Activated T-helper 1 cell treated with anti-CD3 and anti-CD28 coated beads, Interleukin-12 subunit alpha, Interleukin-12 subunit beta, Interleukin-2, Interleukin-4 antibody, amounts not matched to agents 30 ng/mL and 10 ng/mL and 1 ng/mL, durations not matched to agents 14 hours and 24 hours and 36 hours (primary cell): ENCODE results near the gene C2CD2L. TPM values are rescaled to one million over a fixed set of nuclear protein-coding genes. Genes with fewer than 3 reads are reported as not detected.

Experiments
- DNase-seq: peaks from one replicate; pipeline ENCODE4 v3.0.0; 2021; ENCODE audit warnings: low spot score
- H3K27ac Mint-ChIP-seq: one replicate; pipeline ENCODE4 v1.8.0; 2021; ENCODE audit warnings: mild to moderate bottlenecking, mixed read lengths
- H3K27me3 Mint-ChIP-seq: one replicate; pipeline ENCODE4 v1.8.0; 2022; ENCODE audit warnings: mild to moderate bottlenecking, moderate library complexity, mixed read lengths; ENCODE audit not compliant: insufficient read depth
- H3K36me3 Mint-ChIP-seq: one replicate; pipeline ENCODE4 v1.8.0; 2021; ENCODE audit warnings: low read depth, mixed read lengths
- H3K4me1 Mint-ChIP-seq: one replicate; pipeline ENCODE4 v1.8.0; 2021; ENCODE audit warnings: low read depth, mixed read lengths
- H3K4me3 Mint-ChIP-seq: one replicate; pipeline ENCODE4 v1.8.0; 2021; ENCODE audit warnings: mild to moderate bottlenecking, moderate library complexity, mixed read lengths
- H3K9me3 Mint-ChIP-seq: one replicate; pipeline ENCODE4 v1.8.0; 2021; ENCODE audit warnings: mixed read lengths
- intact Hi-C: fragments of 100-400 bp; cut with micrococcal nuclease; formaldehyde crosslinking; loops from one replicate; pipeline ENCODE4 v1.15.1; 2024
- total RNA-seq: library from RNA; stranded (reverse); gene quantifications from 2 replicates; pipeline ENCODE4 v1.2.3, GENCODE V29; 2022

The C2CD2L gene
- total RNA-seq, 1 donor from 2014 or later, result 38.2 TPM

DNA sequence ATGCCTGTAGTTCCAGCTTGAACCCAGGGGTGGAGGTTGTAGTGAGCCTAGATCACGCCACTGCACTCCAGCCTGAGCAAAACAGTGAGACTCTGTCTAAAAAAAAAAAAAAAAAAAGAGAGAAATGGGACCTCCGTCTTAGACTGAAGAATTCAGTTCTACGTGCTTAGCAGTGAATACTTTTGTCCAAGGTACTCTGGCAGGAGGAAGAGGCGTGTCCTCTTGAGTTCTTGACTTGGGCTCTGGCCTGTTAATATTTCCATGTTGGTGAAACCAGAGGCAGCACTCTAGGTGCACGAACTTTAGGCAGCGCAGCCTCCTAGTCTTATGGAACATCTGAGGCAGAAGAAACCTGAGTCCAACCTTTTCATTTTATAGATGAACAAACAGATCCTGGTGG is 20.0 kb upstream of the C2CD2L start:
- intact Hi-C loops, result no loop called here
- Mint-ChIP-seq H3K4me3 (peak overlapping the region; percentile 73), H3K27ac (no peak overlapping the region), H3K9me3 (no peaks in the 10 kb centered on the region), H3K4me1 (peaks cover 53% of the 10 kb centered on the region), H3K27me3 (no peaks in the 10 kb centered on the region), H3K36me3 (peaks cover 14% of the 10 kb centered on the region)
- DNase-seq, result no peak

GRCh38 chr11:119087747-119088241 is 19.4 kb upstream of the C2CD2L start:
- DNase-seq, result no peak
- H3K27ac Mint-ChIP-seq, result no peak overlapping the region
- peaks cover 19% of the 10 kb centered on the region for H3K36me3 Mint-ChIP-seq
- H3K4me1 Mint-ChIP-seq, result peaks cover 59% of the 10 kb centered on the region
- H3K27me3 Mint-ChIP-seq, result no peaks in the 10 kb centered on the region
- H3K9me3 Mint-ChIP-seq, result no peaks in the 10 kb centered on the region
- intact Hi-C loops, result no loop called here
- H3K4me3 Mint-ChIP-seq, result peak overlapping the region; percentile 73

GRCh38 chr11:119088406-119088805 is 18.7 kb upstream of the C2CD2L start:
- Mint-ChIP-seq H3K27ac (no peak overlapping the region), H3K4me3 (no peak overlapping the region), H3K36me3 (peaks cover 24% of the 10 kb centered on the region), H3K9me3 (no peaks in the 10 kb centered on the region), H3K4me1 (peaks cover 64% of the 10 kb centered on the region), H3K27me3 (no peaks in the 10 kb centered on the region)
- intact Hi-C loops, result no loop called here
- DNase-seq, result no peak

DNA sequence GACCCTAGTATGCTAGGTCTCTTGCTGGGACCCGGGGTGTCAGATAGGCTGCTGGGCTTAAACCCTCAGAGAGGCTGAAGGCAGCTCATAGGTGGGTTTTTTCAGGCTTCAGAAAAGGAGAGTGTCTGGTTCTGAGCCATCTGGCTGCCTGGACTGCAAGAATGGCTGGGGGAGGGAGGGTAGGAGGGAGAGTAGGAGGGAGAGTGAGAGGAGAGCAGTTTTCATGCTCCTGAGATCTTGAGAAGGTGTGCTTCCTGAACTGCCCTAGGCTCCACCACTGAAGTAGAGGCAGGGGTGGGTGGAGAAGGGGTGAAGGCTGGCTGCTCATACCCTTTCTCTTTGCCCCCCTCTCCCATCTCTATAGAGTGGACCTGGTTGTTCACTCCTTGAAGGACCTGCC is 17.8 kb upstream of the C2CD2L start:
- no peaks in the 10 kb centered on the region for H3K27me3 Mint-ChIP-seq
- H3K9me3 Mint-ChIP-seq, result no peaks in the 10 kb centered on the region
- H3K4me3 Mint-ChIP-seq, result no peak overlapping the region
- H3K27ac Mint-ChIP-seq, result no peak overlapping the region
- H3K36me3 Mint-ChIP-seq, result peaks cover 30% of the 10 kb centered on the region
- DNase-seq, result no peak
- H3K4me1 Mint-ChIP-seq, result peaks cover 70% of the 10 kb centered on the region
- intact Hi-C loops, result no loop called here

DNA sequence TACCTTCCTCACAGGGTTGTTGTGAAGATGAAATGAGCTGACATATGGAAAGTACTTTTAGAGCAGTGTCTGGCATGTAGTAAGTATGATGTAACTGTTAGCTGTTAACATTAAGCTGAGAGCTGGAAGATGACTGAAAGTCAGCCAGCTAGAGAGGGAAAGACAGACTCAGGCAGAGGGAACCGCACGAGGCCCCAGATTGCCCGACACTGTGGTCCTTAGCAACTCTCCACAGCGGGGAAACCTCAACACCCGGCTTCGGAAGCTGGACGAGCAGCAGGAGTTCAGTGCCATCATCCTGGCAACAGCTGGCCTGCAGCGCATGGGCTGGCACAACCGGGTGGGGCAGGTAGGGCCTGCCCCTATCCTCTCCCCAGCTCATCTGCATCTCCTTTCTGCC is 16.0 kb upstream of the C2CD2L start:
- peak overlapping the region; percentile 9 for H3K27ac Mint-ChIP-seq

DNA sequence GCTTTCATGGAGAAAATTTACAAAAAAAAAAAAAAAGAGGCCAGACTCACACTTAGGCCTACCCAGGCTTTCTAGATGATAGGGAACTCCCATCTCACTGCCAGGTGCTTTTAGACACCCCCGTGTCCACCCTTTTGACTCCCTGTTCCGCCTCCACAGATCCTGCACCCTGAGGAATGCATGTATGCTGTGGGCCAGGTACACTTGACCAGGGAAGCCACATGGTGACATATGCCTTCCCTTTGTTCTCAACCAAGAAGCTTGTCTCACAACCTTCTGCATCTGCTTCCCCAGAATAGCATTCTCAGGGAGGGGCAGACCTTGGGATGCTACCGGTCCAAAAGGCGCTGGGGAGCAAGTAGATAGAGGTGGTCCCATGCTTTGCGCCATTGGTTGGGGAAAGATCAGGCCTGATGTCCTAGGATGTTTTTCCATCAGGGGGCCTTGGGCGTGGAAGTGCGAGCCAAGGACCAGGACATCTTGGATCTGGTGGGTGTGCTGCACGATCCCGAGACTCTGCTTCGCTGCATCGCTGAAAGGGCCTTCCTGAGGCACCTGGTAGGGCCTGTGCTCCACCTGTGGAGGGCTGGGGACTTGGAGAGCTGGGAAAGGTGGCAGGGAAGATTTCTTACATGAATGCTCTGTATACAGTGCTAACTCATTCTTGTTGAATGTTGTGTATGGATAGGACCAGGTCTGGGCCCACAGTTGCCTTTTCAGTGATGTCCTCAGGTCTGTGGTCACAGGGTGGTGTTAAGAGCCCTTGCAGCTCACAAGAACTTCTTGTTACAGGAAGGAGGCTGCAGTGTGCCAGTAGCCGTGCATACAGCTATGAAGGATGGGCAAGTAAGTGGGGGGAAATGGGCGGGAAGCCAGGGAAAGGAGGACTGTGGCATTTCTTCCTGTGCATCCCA is 14.9 kb upstream of the C2CD2L start:
- peaks cover 44% of the 10 kb centered on the region for H3K36me3 Mint-ChIP-seq
- DNase-seq, result no peak
- peak overlapping the region; percentile 92 for H3K4me3 Mint-ChIP-seq
- H3K27ac Mint-ChIP-seq, result peak overlapping the region; percentile 11
- H3K9me3 Mint-ChIP-seq, result no peaks in the 10 kb centered on the region
- peaks cover 4% of the 10 kb centered on the region for H3K27me3 Mint-ChIP-seq
- intact Hi-C loops, result no loop called here
- peaks cover 67% of the 10 kb centered on the region for H3K4me1 Mint-ChIP-seq

More for the DNA sequence above, 16.0 kb upstream of the C2CD2L start:
- DNase-seq, result no peak
- no peaks in the 10 kb centered on the region for H3K9me3 Mint-ChIP-seq
- peaks cover 37% of the 10 kb centered on the region for H3K36me3 Mint-ChIP-seq
- intact Hi-C loops, result no loop called here
- H3K4me1 Mint-ChIP-seq, result peaks cover 66% of the 10 kb centered on the region
- H3K27me3 Mint-ChIP-seq, result peaks cover 4% of the 10 kb centered on the region
- H3K4me3 Mint-ChIP-seq, result no peak overlapping the region

DNA sequence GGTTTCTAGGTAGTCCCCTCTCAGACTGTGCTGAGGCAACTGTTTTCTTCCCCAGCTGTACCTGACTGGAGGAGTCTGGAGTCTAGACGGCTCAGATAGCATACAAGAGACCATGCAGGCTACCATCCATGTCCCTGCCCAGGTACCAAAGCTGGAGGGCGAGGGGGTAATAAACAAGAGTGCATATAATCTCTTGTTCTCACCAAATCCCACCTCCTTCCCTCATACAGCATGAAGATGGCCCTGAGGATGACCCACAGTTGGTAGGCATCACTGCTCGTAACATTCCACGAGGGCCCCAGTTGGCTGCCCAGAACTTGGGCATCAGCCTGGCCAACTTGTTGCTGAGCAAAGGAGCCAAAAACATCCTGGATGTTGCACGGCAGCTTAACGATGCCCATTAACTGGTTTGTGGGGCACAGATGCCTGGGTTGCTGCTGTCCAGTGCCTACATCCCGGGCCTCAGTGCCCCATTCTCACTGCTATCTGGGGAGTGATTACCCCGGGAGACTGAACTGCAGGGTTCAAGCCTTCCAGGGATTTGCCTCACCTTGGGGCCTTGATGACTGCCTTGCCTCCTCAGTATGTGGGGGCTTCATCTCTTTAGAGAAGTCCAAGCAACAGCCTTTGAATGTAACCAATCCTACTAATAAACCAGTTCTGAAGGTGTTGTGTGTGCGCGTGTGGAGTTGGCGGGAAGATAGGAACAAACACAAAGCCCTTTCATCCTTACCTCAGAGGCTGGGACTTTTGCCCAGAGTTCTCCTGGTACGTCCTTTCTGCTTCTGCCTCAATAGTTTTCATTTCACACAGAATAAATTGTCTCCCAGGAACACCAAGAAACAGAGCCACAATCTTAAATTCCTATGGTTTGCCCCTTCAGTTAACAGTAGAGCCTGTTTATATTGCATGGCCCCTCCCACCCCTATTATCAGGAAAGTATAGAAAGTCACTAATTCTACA is 14.0 kb upstream of the C2CD2L start:
- Mint-ChIP-seq H3K4me3 (peak overlapping the region; percentile 92), H3K36me3 (peaks cover 52% of the 10 kb centered on the region), H3K9me3 (no peaks in the 10 kb centered on the region), H3K27ac (peak overlapping the region; percentile 84), H3K27me3 (peaks cover 4% of the 10 kb centered on the region), H3K4me1 (peaks cover 58% of the 10 kb centered on the region)
- intact Hi-C loops, result no loop called here
- no peak for DNase-seq

DNA sequence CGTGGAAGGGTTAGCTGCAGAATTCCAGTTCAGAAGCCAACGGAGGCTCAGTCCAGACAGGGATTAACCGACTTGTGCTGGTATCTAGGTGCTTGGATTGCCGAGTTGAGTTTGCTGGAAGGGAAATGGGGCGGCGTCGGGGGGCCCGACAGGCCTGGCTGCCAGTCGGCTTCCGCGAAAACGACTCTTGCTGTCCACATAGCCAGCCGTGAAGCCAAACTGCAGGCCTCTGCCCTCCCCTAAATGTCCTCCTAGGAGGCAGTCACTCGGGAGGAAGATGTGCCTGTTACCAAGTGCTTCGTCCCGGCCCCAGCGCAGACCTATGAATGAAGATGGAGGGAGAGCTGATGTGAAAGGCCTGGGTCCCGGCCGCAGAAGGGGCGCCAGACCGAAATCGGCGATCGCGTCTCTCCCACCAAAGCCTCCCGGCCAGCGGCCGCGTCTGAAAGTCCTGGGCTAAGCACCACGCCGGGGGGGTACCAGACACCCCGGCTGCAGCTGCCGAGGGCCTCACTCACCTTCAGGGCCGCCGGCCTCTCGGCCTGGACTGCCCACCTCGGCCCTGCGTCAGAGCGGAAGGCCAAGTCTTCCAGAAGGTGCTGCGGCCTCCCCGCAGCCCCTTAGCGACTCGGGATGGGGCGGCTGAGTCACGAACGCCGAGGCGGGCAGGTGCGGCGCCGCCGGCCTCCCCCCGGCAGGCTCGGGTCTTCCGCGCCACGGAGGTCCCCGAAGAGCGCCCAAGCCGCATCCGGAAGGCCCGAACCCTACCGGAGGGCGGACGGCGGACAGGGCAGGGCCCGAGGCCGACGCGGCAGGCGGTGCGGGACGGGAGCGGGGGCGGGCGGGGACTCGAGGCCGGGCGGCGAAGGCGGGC is 13.0 kb upstream of the C2CD2L start:
- intact Hi-C loops, result loop anchor here (1.0 to 2.0 kb wide), 6 partner anchors 8 to 169 kb away; partner anchors contain the start of genes BCL9L, CENATAC, NLRX1 and SLC37A4
- H3K9me3 Mint-ChIP-seq, result no peaks in the 10 kb centered on the region
- H3K27ac Mint-ChIP-seq, result peak overlapping the region; percentile 91
- no peak for DNase-seq
- peaks cover 61% of the 10 kb centered on the region for H3K36me3 Mint-ChIP-seq
- H3K4me1 Mint-ChIP-seq, result peaks cover 55% of the 10 kb centered on the region
- H3K27me3 Mint-ChIP-seq, result peaks cover 4% of the 10 kb centered on the region
- H3K4me3 Mint-ChIP-seq, result peak overlapping the region; percentile 95

GRCh38 chr11:119094816-119095065 is 12.4 kb upstream of the C2CD2L start:
- H3K4me1 Mint-ChIP-seq, result peaks cover 54% of the 10 kb centered on the region
- intact Hi-C loops, result loop anchor here (1.0 to 5.0 kb wide), 14 partner anchors 8 to 240 kb away; partner anchors contain the start of genes BCL9L, C2CD2L, CENATAC and HINFP
- peak overlapping the region; percentile 91 for H3K27ac Mint-ChIP-seq
- peaks cover 62% of the 10 kb centered on the region for H3K36me3 Mint-ChIP-seq
- no peaks in the 10 kb centered on the region for H3K9me3 Mint-ChIP-seq
- DNase-seq, result peak; percentile 60
- peak overlapping the region; percentile 95 for H3K4me3 Mint-ChIP-seq
- peaks cover 4% of the 10 kb centered on the region for H3K27me3 Mint-ChIP-seq

DNA sequence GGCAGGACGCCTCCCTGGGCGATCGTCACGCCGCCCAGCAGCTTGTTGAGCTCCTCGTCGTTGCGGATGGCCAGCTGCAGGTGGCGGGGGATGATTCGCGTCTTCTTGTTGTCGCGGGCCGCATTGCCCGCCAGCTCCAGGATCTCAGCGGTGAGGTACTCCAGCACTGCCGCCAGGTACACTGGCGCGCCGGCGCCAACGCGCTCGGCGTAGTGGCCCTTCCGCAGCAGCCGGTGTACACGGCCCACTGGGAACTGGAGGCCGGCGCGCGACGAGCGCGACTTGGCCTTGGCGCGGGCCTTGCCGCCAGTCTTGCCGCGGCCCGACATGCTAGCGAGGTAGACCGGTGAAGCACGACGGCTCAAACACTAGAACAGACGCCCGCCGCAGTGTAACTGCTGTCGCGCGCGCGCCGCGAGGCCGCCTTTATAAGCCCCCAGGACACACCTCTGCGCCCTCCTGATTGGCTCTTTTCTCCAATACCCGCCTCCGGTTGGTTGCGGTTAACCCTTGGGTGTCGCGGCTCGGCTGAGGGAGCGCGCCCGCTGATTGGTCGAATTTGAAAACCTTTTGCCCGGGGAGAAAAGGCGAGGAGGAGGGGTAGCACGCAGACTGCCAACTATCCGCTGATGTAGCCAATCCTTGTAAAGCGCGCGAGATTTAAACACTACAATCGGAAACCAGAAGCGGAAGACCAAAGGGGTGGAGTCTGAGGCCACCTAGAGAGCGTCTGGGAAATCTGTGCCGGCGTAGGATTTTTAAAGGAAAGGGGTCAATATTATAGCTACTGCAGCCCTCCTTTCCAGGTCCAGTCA is 11.9 kb upstream of the C2CD2L start:
- Mint-ChIP-seq H3K27me3 (peaks cover 4% of the 10 kb centered on the region), H3K27ac (peak overlapping the region; percentile 91), H3K9me3 (no peaks in the 10 kb centered on the region), H3K4me1 (peaks cover 59% of the 10 kb centered on the region), H3K36me3 (peaks cover 63% of the 10 kb centered on the region), H3K4me3 (peak overlapping the region; percentile 95)
- peak; percentile 100 for DNase-seq
- intact Hi-C loops, result loop anchor here (1.0 to 5.0 kb wide), 13 partner anchors 10 to 239 kb away; partner anchors contain the start of genes BCL9L, C2CD2L, CENATAC and HINFP

GRCh38 chr11:119099711-119100110 is 7.4 kb upstream of the C2CD2L start:
- H3K27ac Mint-ChIP-seq, result no peak overlapping the region
- H3K4me3 Mint-ChIP-seq, result peak overlapping the region; percentile 91
- no peak for DNase-seq
- H3K36me3 Mint-ChIP-seq, result peaks cover 38% of the 10 kb centered on the region
- intact Hi-C loops, result loop anchor here (5.0 kb wide), 2 partner anchors 223 to 307 kb away; partner anchors contain the start of gene DDX6
- peaks cover 46% of the 10 kb centered on the region for H3K4me1 Mint-ChIP-seq
- H3K9me3 Mint-ChIP-seq, result no peaks in the 10 kb centered on the region
- peaks cover 4% of the 10 kb centered on the region for H3K27me3 Mint-ChIP-seq
